PC-9 (cell line): ENCODE results near the gene KLHL1. TPM values are rescaled to one million over a fixed set of nuclear protein-coding genes. Genes with fewer than 3 reads are reported as not detected.

Experiments
- BruUV-seq: library from RNA; stranded (reverse); fragments of 400-500 nt; replicated peaks from 2 replicates; lab custom pipeline; 2021; lab: Mats Ljungman, UMichigan
- CTCF ChIA-PET: fragments of 300-600 bp; sonication (Branson Sonifier 250); formaldehyde crosslinking; loops from one replicate; lab custom pipeline; 2022; ENCODE audit warnings: antibody characterized with exemption; lab: Charles Lee
- POLR2A ChIA-PET: fragments of 300-600 bp; sonication (Branson Sonifier 250); formaldehyde crosslinking; loops from one replicate; lab custom pipeline; 2022; ENCODE audit warnings: antibody characterized with exemption; ENCODE audit not compliant: unreplicated experiment; lab: Charles Lee
- DNase-seq, 2 experiments: peaks; one replicate each; pipeline versions ENCODE4 v3.0.0 to v3.0.0-alpha.2; 2015 to 2022; ENCODE audit warnings: mixed read lengths in 1 of 2
- H2AFZ ChIP-seq: fragments of 200-600 bp; sonication (generic); 2 replicates; pipeline ENCODE4 v1.8.1; 2017; ENCODE audit warnings: antibody characterized with exemption
- H3F3A ChIP-seq: fragments of 200-600 bp; sonication (generic); 2 replicates; pipeline ENCODE4 v1.8.1; 2017; ENCODE audit warnings: antibody characterized with exemption, mild to moderate bottlenecking, low read depth; ENCODE audit not compliant: insufficient read depth
- H3K27ac ChIP-seq: fragments of 200-600 bp; sonication (generic); 2 replicates; pipeline ENCODE4 v1.6.1; 2016; ENCODE audit warnings: mixed run types
- H3K27me3 ChIP-seq: fragments of 200-600 bp; sonication (generic); 2 replicates; pipeline ENCODE4 v1.6.1; 2016; ENCODE audit warnings: low read depth, mixed run types; ENCODE audit not compliant: insufficient read depth
- H3K36me3 ChIP-seq: fragments of 200-600 bp; sonication (generic); 2 replicates; pipeline ENCODE4 v1.6.1; 2016; ENCODE audit warnings: low read depth, mixed run types
- H3K4me1 ChIP-seq: fragments of 200-600 bp; sonication (generic); replicated peaks from 2 replicates; pipeline ENCODE4 v1.6.1; 2016; ENCODE audit warnings: mixed run types; ENCODE audit not compliant: insufficient read depth
- H3K4me2 ChIP-seq: fragments of 200-600 bp; sonication (generic); 2 replicates; pipeline ENCODE4 v1.6.1; 2017; ENCODE audit warnings: mixed run types
- H3K4me3 ChIP-seq: fragments of 200-600 bp; sonication (generic); 2 replicates; pipeline ENCODE4 v1.6.1; 2016; ENCODE audit warnings: mixed run types
- H3K79me2 ChIP-seq: fragments of 200-600 bp; sonication (generic); 2 replicates; pipeline ENCODE4 v1.6.1; 2017; ENCODE audit warnings: low read depth, mixed run types
- H3K9me2 ChIP-seq: fragments of 200-600 bp; sonication (generic); 2 replicates; pipeline ENCODE4 v1.8.1; 2017; ENCODE audit warnings: mild to moderate bottlenecking; ENCODE audit not compliant: insufficient read depth
- H3K9me3 ChIP-seq: fragments of 200-600 bp; sonication (generic); 2 replicates; pipeline ENCODE4 v1.8.1; 2016; ENCODE audit warnings: low read depth; ENCODE audit not compliant: insufficient read depth
- H4K20me1 ChIP-seq: fragments of 200-600 bp; sonication (generic); 2 replicates; pipeline ENCODE4 v1.8.1; 2017; ENCODE audit not compliant: insufficient read depth
- EZH2 ChIP-seq: fragments of 200-600 bp; sonication (generic); IDR thresholded peaks from 2 replicates; pipeline ENCODE4 v1.8.0; 2017; ENCODE audit warnings: antibody characterized with exemption, low read depth
- intact Hi-C: fragments of 100-400 bp; cut with micrococcal nuclease; formaldehyde crosslinking; loops from one replicate; pipeline ENCODE4 v1.10.0; 2022; ENCODE audit not compliant: unreplicated experiment
- total RNA-seq: library from RNA; stranded (reverse); gene quantifications from 2 replicates; pipeline ENCODE4 v1.2.3, GENCODE V29; 2021
- TF ChIP-seq, protein P1 (sequence below): fragments of 200-600 bp; sonication (generic); conservative IDR thresholded peaks from 2 replicates; pipeline ENCODE4 v1.6.1; 2017; ENCODE audit warnings: mixed run types, antibody characterized with exemption, mild to moderate bottlenecking, moderate library complexity

Gene KLHL1
- total RNA-seq, 1 experiment from 2014 or later: not detected

DNA sequence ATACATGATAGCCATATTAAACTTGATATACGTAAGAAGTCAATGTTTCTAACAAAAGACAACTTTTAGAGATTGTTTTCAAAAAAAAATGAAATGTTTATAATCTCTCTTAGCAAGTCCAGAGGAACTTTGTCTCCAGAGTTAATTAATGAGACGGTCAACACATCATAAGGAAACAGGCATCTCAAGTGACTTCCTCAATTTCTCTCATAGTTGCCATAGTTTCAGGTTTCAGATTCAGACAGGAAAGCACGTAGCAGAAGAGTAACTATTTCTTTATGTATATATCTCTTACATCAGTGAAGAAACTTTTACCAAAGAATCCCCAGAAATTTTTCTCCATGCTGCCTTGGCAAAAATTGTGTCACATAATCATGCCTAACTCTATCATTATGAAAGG, 160.2 kb downstream of the KLHL1 start:
- Histone ChIP-seq H3K27me3 (no peaks in the 10 kb centered on the region), H2AFZ (no peak overlapping the region), H3K9me2 (no peaks in the 10 kb centered on the region), H3K4me2 (no peak overlapping the region), H3F3A (no peaks in the 10 kb centered on the region), H3K9me3 (no peaks in the 10 kb centered on the region), H4K20me1 (no peaks in the 10 kb centered on the region), H3K4me3 (no peak overlapping the region), H3K4me1 (no peaks in the 10 kb centered on the region), H3K79me2 (no peaks in the 10 kb centered on the region), H3K27ac (no peak overlapping the region), H3K36me3 (no peaks in the 10 kb centered on the region)
- POLR2A ChIA-PET: no interaction called here
- DNase-seq: no peak
- CTCF ChIA-PET: no interaction called here
- no peak for TF ChIP-seq EZH2
- TF ChIP-seq, protein P1, sequence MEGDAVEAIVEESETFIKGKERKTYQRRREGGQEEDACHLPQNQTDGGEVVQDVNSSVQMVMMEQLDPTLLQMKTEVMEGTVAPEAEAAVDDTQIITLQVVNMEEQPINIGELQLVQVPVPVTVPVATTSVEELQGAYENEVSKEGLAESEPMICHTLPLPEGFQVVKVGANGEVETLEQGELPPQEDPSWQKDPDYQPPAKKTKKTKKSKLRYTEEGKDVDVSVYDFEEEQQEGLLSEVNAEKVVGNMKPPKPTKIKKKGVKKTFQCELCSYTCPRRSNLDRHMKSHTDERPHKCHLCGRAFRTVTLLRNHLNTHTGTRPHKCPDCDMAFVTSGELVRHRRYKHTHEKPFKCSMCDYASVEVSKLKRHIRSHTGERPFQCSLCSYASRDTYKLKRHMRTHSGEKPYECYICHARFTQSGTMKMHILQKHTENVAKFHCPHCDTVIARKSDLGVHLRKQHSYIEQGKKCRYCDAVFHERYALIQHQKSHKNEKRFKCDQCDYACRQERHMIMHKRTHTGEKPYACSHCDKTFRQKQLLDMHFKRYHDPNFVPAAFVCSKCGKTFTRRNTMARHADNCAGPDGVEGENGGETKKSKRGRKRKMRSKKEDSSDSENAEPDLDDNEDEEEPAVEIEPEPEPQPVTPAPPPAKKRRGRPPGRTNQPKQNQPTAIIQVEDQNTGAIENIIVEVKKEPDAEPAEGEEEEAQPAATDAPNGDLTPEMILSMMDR: no peak
- BruUV-seq: no TSS peak
- intact Hi-C loops: no loop called here

DNA sequence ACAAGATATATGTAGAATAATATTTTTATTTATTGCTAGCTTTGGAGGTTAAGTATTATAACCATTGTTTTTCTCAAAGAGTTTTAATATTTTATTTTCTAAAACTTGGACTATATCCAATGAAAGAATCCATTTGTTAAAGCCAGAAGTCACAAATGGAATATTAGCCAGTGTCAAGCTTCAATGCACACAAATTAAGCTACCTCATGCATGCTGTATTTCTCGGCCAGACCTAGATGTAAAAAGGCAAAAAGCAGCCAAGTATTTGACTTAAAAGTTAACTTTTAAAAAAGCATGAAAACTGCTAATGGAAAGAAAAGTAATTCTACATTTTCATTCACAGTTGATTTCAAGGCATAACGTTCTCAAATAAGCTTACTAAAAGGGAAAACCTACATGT, 160.7 kb downstream of the KLHL1 start:
- Histone ChIP-seq H3K36me3 (no peaks in the 10 kb centered on the region), H3F3A (no peaks in the 10 kb centered on the region), H3K4me3 (no peak overlapping the region), H2AFZ (no peak overlapping the region), H3K4me2 (no peak overlapping the region), H3K27ac (no peak overlapping the region), H3K79me2 (no peaks in the 10 kb centered on the region), H3K27me3 (no peaks in the 10 kb centered on the region), H3K4me1 (no peaks in the 10 kb centered on the region), H4K20me1 (no peaks in the 10 kb centered on the region), H3K9me3 (no peaks in the 10 kb centered on the region), H3K9me2 (no peaks in the 10 kb centered on the region)
- intact Hi-C loops: no loop called here
- TF ChIP-seq, protein P1: no peak
- no peak for TF ChIP-seq EZH2
- no TSS peak for BruUV-seq
- DNase-seq: no peak
- CTCF ChIA-PET: no interaction called here
- POLR2A ChIA-PET: no interaction called here

DNA sequence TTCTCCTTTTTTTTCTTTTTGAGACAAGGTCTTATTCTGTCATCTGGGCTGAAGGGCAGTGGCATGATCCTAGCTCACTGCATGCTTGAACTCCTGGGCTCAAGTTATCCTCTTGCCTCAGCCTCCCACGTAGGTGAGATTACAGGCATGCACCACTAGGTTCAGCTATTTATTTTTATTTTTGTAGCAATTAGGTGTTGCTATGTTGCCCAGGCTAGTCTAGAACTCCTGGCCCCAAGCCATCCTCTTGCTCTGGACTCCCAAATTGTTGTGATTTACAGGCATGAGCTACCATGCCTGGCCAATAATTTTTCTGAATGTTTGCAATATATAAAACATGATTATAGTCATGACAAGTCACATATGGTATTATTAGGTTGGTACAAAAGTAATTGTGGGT, 161.7 kb downstream of the KLHL1 start:
- no peak for DNase-seq
- Histone ChIP-seq H2AFZ (no peak overlapping the region), H3K27ac (no peak overlapping the region), H3K4me2 (no peak overlapping the region), H3K9me3 (no peaks in the 10 kb centered on the region), H3F3A (no peaks in the 10 kb centered on the region), H3K4me1 (no peaks in the 10 kb centered on the region), H4K20me1 (no peaks in the 10 kb centered on the region), H3K79me2 (no peaks in the 10 kb centered on the region), H3K4me3 (no peak overlapping the region), H3K9me2 (no peaks in the 10 kb centered on the region), H3K27me3 (no peaks in the 10 kb centered on the region), H3K36me3 (no peaks in the 10 kb centered on the region)
- intact Hi-C loops: no loop called here
- CTCF ChIA-PET: no interaction called here
- TF ChIP-seq EZH2: no peak
- TF ChIP-seq, protein P1: no peak
- POLR2A ChIA-PET: no interaction called here
- no TSS peak for BruUV-seq
